GM10266 (cell line): Measurements from ENCODE around the gene TNS3.
"Not testable (repeated sequence)": the region's sequence is repeated elsewhere in the genome, so short reads cannot be mapped to it uniquely, and the experiment has no call there.

Experiments
- DNase-seq: peaks from one replicate; pipeline ENCODE4 v3.0.0; 2012; ENCODE audit errors: extremely low spot score
- TF ChIP-seq, protein P1 (sequence below): IDR thresholded peaks from 2 replicates; pipeline ENCODE4 v1.5.1; 2012; ENCODE audit warnings: mild to moderate bottlenecking, low read depth; ENCODE audit not compliant: control insufficient read depth, insufficient read depth; ENCODE audit errors: missing control alignments

TNS3 gene

DNA sequence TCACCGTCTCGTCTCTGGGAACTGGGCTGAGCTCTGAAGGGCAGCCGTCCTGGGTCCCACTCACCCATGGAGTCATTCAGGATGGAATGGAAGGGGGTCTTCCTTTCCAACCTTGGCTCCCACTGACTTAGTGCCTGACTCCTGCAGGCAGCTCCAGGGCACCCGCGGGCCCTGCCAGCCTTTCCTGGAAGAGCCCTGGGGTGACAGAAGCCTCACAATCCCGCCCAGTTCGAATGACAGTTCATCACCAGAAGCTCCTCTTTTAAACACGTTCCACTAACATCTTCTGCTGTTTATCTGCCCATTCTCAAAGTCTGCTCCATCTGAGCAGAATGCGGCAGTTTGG is 110.6 kb downstream of the TNS3 start:
- DNase-seq = no peak
- TF ChIP-seq, protein P1, sequence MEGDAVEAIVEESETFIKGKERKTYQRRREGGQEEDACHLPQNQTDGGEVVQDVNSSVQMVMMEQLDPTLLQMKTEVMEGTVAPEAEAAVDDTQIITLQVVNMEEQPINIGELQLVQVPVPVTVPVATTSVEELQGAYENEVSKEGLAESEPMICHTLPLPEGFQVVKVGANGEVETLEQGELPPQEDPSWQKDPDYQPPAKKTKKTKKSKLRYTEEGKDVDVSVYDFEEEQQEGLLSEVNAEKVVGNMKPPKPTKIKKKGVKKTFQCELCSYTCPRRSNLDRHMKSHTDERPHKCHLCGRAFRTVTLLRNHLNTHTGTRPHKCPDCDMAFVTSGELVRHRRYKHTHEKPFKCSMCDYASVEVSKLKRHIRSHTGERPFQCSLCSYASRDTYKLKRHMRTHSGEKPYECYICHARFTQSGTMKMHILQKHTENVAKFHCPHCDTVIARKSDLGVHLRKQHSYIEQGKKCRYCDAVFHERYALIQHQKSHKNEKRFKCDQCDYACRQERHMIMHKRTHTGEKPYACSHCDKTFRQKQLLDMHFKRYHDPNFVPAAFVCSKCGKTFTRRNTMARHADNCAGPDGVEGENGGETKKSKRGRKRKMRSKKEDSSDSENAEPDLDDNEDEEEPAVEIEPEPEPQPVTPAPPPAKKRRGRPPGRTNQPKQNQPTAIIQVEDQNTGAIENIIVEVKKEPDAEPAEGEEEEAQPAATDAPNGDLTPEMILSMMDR = no peak

DNA sequence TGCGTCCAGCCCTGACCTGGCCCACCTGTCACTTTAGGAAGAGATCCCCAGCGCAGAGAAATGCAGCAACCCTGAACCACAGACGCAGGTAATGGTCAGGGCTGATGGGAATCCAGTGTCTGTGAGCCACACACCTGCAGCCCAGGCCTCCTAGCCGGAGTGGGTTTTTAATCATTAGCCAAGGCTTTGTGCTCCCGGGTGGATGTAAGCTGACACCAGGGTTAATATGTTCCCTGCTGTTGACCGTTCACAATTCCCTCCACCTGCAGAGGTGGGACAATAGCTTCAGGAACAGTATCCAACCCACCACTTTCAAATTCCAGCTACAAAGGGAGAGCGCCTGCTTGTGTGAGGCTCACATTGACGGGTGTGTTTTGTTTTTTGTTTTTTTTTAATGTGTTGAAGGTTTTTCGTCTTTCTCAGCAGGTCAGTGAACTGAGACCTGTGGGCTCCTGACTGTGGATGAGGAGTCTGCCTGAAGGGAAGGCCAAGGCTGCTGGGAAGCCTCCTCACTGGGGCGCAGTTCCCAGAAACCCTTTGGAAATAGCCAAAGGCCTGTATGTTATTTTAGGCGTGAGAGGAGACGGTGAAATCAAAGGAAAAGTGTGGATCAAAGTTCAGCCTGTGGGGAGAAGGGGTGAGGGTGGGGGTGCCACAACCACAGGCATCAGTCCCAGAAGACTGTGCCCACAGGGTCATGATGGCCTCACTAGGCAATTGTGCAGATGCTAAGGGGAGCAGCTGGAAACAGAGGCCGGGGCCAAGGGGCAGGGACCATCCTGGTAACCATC is 111.1 kb downstream of the TNS3 start:
- TF ChIP-seq, protein P1 = no peak
- no peak for DNase-seq

DNA sequence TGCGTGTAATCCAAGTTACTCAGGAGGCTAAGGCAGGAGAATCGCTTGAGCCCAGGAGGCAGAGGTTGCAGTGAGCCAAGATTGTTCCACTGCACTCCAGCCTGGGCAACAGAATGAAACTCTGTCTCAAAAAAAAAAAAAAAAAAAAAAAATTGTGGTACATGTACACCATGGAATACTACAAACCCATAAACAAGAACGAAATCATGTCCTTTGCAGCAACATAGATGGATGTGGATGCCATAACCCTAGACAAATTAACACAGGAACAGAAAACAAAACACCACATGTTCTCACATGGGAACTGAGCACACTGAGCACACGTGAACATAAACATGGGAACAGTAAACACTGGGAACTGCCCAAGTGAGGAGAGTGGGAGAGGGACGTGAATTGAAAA is 112.1 kb downstream of the TNS3 start:
- not testable (repeated sequence) for DNase-seq

DNA sequence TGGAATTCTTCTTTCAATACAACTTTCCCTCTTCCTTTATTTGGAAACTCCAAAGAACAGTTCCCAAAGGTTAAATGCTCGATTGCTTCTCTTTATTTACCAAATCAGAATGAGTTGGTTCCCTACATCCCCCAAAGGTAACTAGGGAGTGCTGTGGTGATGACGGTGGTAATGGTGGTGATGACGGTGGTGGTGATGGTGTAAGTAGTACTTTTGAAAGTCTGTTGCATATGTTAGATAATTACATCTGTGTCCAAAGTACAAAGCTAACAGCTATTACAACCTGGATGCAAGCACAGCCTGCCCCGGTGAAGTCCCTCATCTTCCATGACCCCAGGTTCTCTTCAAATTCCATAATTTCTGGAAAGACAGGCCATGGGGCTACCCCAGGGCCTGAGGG is 115.1 kb downstream of the TNS3 start:
- TF ChIP-seq, protein P1 = no peak
- no peak for DNase-seq

DNA sequence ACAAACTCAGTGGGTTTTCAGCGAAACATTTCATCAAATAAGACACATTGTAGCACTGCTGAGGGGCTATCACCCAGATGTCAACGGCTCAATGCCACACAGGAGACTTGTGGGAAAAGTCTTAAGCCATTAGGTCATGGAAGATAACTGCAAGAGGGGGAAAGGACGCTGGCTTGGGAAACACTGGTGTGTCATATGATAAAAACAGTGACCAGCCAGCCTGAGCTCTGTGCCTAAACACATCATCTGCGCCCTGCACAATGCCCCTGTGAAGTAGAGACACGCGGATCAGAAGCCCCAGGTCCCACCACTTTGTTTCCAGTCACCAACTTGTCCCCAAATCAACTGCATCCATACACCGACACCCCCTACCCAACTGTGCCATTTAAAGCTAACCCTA is 116.7 kb downstream of the TNS3 start:
- DNase-seq = no peak
- TF ChIP-seq, protein P1 = no peak

DNA sequence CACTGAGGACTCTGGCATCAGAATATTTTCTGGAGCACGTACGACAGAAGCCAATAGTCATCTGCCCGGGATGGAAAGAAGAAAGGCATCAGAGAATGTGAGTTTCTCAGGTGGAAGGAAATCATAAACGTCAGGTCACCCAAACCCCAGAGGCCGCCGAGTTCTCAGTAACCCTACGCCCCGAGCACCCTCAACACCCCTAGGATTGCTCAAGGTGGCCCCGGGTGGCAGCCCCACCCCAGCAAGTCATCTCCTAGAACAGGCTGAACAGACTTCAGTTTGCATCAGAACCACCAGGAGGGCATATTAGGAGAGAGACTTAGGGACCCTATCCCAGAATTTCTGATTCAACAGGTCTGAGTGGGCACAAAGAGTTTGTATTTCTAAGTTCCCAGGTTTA is 117.6 kb downstream of the TNS3 start:
- TF ChIP-seq, protein P1 = no peak
- DNase-seq = no peak

DNA sequence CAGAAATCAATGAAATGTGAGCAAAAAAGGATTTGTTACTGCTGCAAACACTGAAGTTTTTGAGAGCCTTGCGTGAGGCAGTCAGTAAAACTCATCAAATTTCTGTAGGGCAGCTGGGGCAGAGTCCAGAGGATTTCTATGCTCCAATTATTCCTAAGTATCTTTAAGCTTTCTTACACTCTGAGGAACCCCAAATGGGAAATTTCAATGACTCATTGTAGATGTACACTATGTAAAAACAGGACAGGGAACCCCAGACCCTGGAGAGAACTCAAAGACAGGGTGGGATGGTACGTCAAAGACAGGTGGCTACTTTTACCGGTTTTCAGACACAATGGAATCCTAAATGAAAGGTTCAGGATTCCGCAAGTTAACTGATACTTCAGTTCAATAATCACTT is 120.2 kb downstream of the TNS3 start:
- no peak for DNase-seq
- TF ChIP-seq, protein P1 = no peak

DNA sequence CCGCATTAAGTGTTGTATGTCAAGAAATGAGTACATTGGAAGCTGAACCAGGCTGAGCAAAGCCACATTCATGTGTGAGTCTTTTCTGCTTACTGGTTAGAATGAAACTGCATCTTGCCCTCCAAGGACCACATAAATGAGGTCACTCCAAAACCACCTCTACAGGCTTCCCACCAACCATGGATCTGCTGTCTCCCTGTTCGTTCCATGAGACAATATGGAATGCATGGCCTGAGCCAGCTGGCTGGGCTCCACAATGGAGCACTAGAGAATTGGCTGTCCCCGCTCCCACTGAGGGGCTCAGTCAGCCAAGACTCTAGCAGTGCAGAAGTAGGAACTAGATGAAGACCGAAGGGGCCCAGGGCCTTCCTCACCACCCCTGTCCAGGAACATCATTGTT is 120.8 kb downstream of the TNS3 start:
- no peak for DNase-seq
- TF ChIP-seq, protein P1 = no peak
